GM19324 (cell line): ENCODE data around the gene C6orf118.

Experiments used
- ATAC-seq: cut with Tn5 transposase; IDR thresholded peaks from one replicate; pipeline ENCODE4 v1.9.1; 2021; ENCODE audit warnings: mild to moderate bottlenecking, moderate library complexity; ENCODE audit not compliant: unreplicated experiment, low FRiP score

Gene C6orf118

GRCh38 chr6:165308926-165309731, at the start of gene C6orf118:
Gene C6orf118, minus strand, starts transcription at chr6:165309605. Its CDS starts 19 bp downstream, at chr6:165309586.
- no peak for ATAC-seq

DNA sequence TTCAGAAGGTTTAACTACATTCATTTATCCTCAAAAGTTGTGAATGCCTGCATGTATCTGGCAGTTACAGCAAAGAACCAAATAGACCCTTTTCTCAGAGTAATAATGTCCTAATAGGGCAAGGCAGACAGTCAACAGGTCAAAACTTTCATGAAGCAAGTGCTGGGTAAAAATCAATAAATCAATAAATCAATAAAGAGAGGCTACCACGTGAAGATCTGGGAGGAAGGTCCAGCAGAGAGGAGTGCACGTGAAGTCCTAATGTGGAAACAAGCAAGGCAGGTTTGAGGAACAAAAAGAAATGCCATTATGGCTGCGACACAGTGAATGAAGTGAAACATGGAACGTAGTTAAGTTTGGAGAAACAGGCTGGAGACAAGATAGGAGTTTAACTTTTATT, 36.3 kb upstream of the C6orf118 start:
- no peak for ATAC-seq

- no peak for ATAC-seq
Observed at GRCh38 chr6:165340532-165340931, 31.1 kb upstream of the C6orf118 start.

- no peak for ATAC-seq
Observed at GRCh38 chr6:165325609-165326008, 16.2 kb upstream of the C6orf118 start.

DNA sequence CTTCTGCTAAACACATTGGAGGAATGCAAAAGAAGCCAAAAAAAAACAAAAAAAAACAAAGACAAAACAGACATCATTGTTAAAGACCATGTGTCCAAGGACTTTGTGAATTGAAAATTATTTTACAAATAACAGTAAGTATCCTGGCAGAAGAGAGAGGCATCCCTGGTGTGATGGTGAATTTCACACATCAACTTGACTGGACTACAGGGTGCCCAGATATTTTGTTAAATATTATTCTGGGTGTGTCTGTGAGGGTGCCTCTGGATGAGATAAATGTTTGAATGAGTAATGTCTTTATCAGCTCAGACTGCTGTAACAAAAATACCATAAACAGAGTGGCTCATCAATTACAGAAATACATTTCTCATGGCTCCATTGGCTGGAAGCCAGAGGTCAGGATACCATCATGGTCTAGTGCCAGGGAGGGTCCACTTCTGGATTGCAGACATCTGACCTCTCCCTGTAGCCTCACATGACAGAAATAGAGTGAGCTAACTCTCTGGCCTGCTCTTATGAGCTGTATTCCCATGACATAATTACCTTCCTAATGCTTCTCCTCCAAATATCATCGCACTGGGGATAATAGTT, 12.2 kb upstream of the C6orf118 start:
- no peak for ATAC-seq

- no peak for ATAC-seq
Observed at GRCh38 chr6:165321150-165321549, 11.7 kb upstream of the C6orf118 start.

GRCh38 chr6:165317723-165318122, 8.3 kb upstream of the C6orf118 start:
- no peak for ATAC-seq

GRCh38 chr6:165306955-165307354, 2.5 kb downstream of the C6orf118 start:
- ATAC-seq, result no peak

GRCh38 chr6:165301372-165302246, 7.8 kb downstream of the C6orf118 start:
- ATAC-seq, result no peak

GRCh38 chr6:165300422-165300936, 8.9 kb downstream of the C6orf118 start:
- ATAC-seq, result no peak

DNA sequence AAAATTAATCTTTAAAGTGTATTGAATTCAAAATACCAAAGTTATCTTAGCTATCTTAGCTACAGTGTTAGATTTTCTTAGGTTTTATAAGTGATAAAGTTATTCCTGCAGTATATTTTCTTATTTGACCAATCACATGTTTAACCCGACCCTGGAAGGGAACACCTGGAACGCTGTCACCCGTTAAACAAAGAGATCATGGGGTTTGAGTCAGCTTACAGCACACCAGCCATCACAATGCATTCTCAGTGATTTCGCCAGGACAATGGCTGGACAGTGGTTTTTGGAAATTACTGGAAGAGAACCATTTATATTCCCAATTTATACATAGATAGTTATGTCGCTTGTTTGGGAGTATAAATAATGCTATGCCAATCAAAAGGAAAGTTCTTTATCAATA, 10.5 kb downstream of the C6orf118 start:
- no peak for ATAC-seq

DNA sequence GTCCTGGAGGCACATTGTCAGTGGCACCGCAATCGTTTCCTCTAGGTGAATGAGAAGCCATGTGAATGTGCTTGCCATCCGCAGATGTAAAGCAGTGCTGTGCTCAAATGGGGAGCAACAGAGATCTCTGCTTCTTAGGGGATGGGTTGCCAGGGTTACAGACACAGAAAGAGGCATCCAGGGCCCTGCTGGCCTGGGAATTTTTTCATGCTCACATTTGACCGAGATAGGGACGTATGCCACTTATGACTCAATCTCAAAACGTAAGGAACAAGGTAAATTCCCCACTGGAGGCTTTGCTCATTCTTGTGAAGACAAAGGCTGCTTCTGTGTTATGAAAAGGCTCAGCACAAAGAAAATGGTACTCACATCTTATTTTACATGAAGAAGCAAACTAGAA, 11.0 kb downstream of the C6orf118 start:
- ATAC-seq, result no peak

DNA sequence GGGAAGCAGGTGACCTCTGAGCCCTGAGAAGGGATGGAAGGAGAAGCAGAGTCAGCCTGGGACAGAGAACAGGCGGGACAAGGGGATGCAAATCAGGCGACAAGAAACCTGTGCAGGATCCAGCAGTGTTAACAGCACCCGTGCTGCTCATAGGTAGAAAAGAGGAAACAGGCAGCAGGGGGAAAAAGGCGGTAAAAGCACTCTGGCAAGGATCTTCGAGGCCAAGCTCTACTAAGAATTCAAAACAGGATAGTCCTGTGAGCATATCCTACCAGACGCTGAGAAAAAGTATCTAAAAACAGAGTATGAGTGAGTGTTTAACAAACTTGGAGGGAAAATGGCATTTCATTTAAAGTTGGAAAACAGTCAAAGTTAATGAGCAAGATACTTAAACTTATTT, 16.7 kb downstream of the C6orf118 start:
- no peak for ATAC-seq

GRCh38 chr6:165274611-165275010, 34.8 kb downstream of the C6orf118 start:
- no peak for ATAC-seq

DNA sequence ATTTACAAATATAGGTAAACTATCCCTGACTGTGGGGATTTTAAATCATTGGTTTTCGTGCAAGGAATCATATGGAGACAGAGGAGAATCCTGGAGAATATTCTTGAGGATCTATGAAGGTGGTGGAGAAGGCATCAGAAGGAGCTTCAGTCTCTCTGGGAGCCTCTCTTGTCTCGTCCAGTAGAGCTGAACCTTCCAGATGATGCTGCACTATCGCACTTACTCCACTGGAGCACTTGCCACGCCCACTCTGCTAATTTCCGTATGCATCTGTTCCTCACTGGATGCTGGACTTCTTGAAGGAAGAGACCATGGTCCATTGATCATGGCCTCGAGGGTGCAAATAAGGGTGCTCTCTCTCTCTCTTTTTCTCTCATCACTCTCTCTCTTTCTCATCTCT, 36.8 kb downstream of the C6orf118 start:
- no peak for ATAC-seq

DNA sequence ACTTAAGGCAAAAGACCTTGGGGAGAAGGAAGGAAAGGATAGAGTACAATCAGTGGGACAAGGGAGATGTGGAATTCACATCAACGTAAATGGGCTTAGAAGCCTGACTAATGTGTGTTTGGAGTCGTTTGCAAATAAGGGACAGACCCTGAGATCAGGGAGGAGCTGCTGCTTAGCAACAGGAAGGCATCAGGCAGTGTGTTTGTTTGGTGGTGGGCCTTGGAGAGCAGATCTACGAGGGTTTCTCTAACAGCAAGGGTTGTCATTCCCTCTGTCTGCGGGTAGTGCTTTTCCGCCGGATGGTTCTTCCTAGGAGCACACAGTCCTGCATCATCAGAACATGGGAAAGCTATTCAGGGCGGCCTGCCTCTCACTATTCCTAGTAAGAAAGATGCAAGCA, 40.4 kb downstream of the C6orf118 start:
- no peak for ATAC-seq

GRCh38 chr6:165266621-165267020, 42.8 kb downstream of the C6orf118 start:
- no peak for ATAC-seq

DNA sequence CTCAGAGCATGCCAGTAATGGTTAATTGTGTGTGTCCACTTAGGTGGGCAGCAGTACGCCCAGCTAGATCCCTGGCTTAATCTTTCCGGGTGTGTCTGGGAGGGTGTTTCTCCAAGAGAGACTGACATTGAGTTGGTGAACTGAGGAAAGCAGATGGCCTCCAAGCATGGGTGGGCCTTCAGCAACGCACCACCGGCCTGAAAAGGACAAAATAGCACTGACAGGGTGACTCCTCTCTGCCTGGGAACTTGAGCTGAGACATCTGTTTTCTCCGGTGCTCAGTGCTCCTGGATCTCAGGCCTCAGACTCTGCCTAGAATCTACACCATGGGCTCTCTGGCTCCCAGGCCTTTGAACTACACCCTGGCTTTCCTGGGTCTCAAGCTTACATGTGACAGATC, 43.2 kb downstream of the C6orf118 start:
- ATAC-seq, result no peak

DNA sequence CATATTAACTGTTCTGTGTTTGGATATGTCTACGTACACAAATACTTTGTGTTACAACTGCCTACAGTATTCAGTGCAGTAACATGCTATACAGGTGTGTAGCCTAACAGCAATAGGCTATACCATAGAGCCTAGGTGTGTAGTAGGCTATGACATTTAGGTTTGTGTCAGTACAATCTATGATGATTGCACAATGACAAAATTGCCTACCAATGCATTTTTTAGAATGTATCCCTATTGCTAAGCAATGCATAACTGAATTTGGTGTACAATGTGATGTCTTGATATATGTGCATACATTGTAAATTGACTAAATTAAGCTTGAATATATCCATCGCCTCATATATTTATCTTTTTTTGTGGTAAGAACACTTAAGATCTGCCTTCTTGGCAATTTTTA, 48.9 kb downstream of the C6orf118 start:
- ATAC-seq, result no peak

DNA sequence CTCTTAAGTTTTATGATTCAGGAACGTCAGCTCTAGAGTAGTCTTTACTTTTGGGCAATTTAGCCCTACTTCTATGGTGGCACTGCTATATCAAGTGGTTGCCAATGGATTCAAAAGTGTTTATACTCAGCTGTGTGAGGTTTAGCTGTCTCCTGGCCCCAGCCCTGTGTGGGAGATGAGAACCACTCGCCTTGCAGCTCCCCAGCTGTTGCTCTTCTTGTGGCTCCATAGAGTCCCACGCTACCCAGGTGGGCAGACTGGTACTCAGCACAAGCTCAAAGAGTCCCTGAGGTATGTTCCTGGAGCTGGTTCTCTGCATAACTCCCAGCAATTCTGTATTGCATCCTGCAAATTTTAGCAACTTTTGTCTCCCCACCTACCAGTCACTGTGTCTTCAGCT, 59.6 kb downstream of the C6orf118 start:
- no peak for ATAC-seq

DNA sequence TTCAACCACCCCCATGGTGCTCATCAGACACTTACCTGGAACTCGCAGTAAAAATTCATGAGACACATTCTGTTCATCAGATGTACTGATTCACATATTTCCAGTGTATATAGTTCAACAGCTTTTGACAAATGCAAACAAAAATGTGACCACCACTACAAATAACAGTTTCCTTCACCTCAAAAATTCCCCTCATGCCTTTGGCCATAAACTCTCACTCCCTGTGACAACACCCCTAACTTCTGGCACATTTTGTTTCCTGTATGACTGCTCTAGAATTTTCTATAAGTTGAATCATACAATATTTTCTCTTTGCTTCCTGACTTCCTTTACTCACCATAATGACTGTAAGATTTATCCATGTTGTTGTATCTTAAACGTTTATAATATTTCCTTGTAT, 63.7 kb downstream of the C6orf118 start:
- no peak for ATAC-seq
